ENCODE data around the gene HLA-C.
"Not testable (repeated sequence)": the region's sequence is repeated elsewhere in the genome, so short reads cannot be mapped to it uniquely, and the experiment has no call there.

HLA-C gene

GRCh38 chr6:31252625-31253024 is 19.3 kb downstream of the HLA-C start:
- H3K27me3 Mint-ChIP-seq: peaks cover 26% of the 10 kb centered on the region
- no peak overlapping the region for H3K27ac Mint-ChIP-seq
- no peak for ATAC-seq
- no peak overlapping the region for H3K4me3 Mint-ChIP-seq
- peaks cover 9% of the 10 kb centered on the region for H3K9me3 Mint-ChIP-seq
- peaks cover 8% of the 10 kb centered on the region for H3K36me3 Mint-ChIP-seq
- H3K4me1 Mint-ChIP-seq: no peaks in the 10 kb centered on the region

GRCh38 chr6:31251261-31251660 is 20.6 kb downstream of the HLA-C start:
- no peaks in the 10 kb centered on the region for H3K4me1 Mint-ChIP-seq
- H3K27ac Mint-ChIP-seq: no peak overlapping the region
- H3K36me3 Mint-ChIP-seq: peaks cover 20% of the 10 kb centered on the region
- no peak overlapping the region for H3K4me3 Mint-ChIP-seq
- H3K9me3 Mint-ChIP-seq: peaks cover 17% of the 10 kb centered on the region
- peaks cover 32% of the 10 kb centered on the region for H3K27me3 Mint-ChIP-seq
- no peak for ATAC-seq

GRCh38 chr6:31249184-31249583 is 22.7 kb downstream of the HLA-C start:
- Mint-ChIP-seq H3K27me3 (peaks cover 34% of the 10 kb centered on the region), H3K36me3 (peaks cover 20% of the 10 kb centered on the region), H3K27ac (no peak overlapping the region), H3K9me3 (peaks cover 17% of the 10 kb centered on the region), H3K4me1 (no peaks in the 10 kb centered on the region), H3K4me3 (no peak overlapping the region)
- no peak for ATAC-seq

- Mint-ChIP-seq H3K4me3 (no peak overlapping the region), H3K36me3 (peaks cover 20% of the 10 kb centered on the region), H3K4me1 (no peaks in the 10 kb centered on the region), H3K27me3 (peaks cover 41% of the 10 kb centered on the region), H3K9me3 (peaks cover 17% of the 10 kb centered on the region), H3K27ac (no peak overlapping the region)
- no peak for ATAC-seq
Observed at GRCh38 chr6:31247813-31248212, 24.1 kb downstream of the HLA-C start.

GRCh38 chr6:31246051-31246521 is 25.8 kb downstream of the HLA-C start:
- no peak overlapping the region for H3K4me3 Mint-ChIP-seq
- ATAC-seq: no peak
- H3K9me3 Mint-ChIP-seq: peaks cover 17% of the 10 kb centered on the region
- H3K27ac Mint-ChIP-seq: no peak overlapping the region
- peaks cover 20% of the 10 kb centered on the region for H3K36me3 Mint-ChIP-seq
- peaks cover 43% of the 10 kb centered on the region for H3K27me3 Mint-ChIP-seq
- H3K4me1 Mint-ChIP-seq: no peaks in the 10 kb centered on the region

GRCh38 chr6:31243508-31243907 is 28.4 kb downstream of the HLA-C start:
- Mint-ChIP-seq H3K27me3 (peaks cover 33% of the 10 kb centered on the region), H3K9me3 (peaks cover 17% of the 10 kb centered on the region), H3K4me3 (no peak overlapping the region), H3K4me1 (no peaks in the 10 kb centered on the region), H3K27ac (no peak overlapping the region), H3K36me3 (peaks cover 20% of the 10 kb centered on the region)
- no peak for ATAC-seq

- ATAC-seq: no peak
- Mint-ChIP-seq H3K27ac (no peak overlapping the region), H3K27me3 (peaks cover 27% of the 10 kb centered on the region), H3K36me3 (no peaks in the 10 kb centered on the region), H3K9me3 (no peaks in the 10 kb centered on the region), H3K4me1 (no peaks in the 10 kb centered on the region), H3K4me3 (no peak overlapping the region)
Observed at GRCh38 chr6:31239854-31240253, 32.0 kb downstream of the HLA-C start.

- not testable (repeated sequence) for ATAC-seq, H3K27ac Mint-ChIP-seq, H3K9me3 Mint-ChIP-seq, H3K36me3 Mint-ChIP-seq, H3K4me3 Mint-ChIP-seq, H3K4me1 Mint-ChIP-seq
- peaks cover 43% of the 10 kb centered on the region for H3K27me3 Mint-ChIP-seq
Observed at GRCh38 chr6:31234101-31234500, 37.8 kb downstream of the HLA-C start.

GRCh38 chr6:31228476-31228875 is 43.4 kb downstream of the HLA-C start:
- no peaks in the 10 kb centered on the region for H3K36me3 Mint-ChIP-seq
- H3K27ac Mint-ChIP-seq: no peak overlapping the region
- no peaks in the 10 kb centered on the region for H3K9me3 Mint-ChIP-seq
- no peak overlapping the region for H3K4me3 Mint-ChIP-seq
- peaks cover 8% of the 10 kb centered on the region for H3K4me1 Mint-ChIP-seq
- H3K27me3 Mint-ChIP-seq: peaks cover 12% of the 10 kb centered on the region
- no peak for ATAC-seq

GRCh38 chr6:31227143-31227542 is 44.7 kb downstream of the HLA-C start:
- H3K27me3 Mint-ChIP-seq: peaks cover 9% of the 10 kb centered on the region
- no peak overlapping the region for H3K4me3 Mint-ChIP-seq
- H3K4me1 Mint-ChIP-seq: peaks cover 14% of the 10 kb centered on the region
- no peaks in the 10 kb centered on the region for H3K9me3 Mint-ChIP-seq
- ATAC-seq: no peak
- no peak overlapping the region for H3K27ac Mint-ChIP-seq
- no peaks in the 10 kb centered on the region for H3K36me3 Mint-ChIP-seq

- no peak overlapping the region for H3K4me3 Mint-ChIP-seq
- H3K9me3 Mint-ChIP-seq: no peaks in the 10 kb centered on the region
- peaks cover 14% of the 10 kb centered on the region for H3K4me1 Mint-ChIP-seq
- H3K27me3 Mint-ChIP-seq: peaks cover 9% of the 10 kb centered on the region
- H3K36me3 Mint-ChIP-seq: no peaks in the 10 kb centered on the region
- no peak for ATAC-seq
- no peak overlapping the region for H3K27ac Mint-ChIP-seq
Observed at GRCh38 chr6:31225735-31226134, 46.2 kb downstream of the HLA-C start.

GRCh38 chr6:31222496-31222895 is 49.4 kb downstream of the HLA-C start:
- Mint-ChIP-seq H3K36me3 (peaks cover 7% of the 10 kb centered on the region), H3K9me3 (peaks cover 6% of the 10 kb centered on the region), H3K27ac (no peak overlapping the region), H3K4me1 (peaks cover 6% of the 10 kb centered on the region), H3K27me3 (no peaks in the 10 kb centered on the region), H3K4me3 (no peak overlapping the region)
- no peak for ATAC-seq

Data from stimulated activated memory B cell treated with anti-CD40 and anti-IgM and Interleukin-4, amounts not matched to agents 10 μg/mL and 1 μg/mL and 100 μg/mL, for 72 hours (primary cell).